CD4-positive, alpha-beta T cell treated with Interferon alpha-2 for 1 hour (primary cell): ENCODE results near the gene MCAT.
"Not testable (repeated sequence)": the region's sequence is repeated elsewhere in the genome, so short reads cannot be mapped to it uniquely, and the experiment has no call there.

Experiments used
- DNase-seq, 2 donors: peaks; one replicate each; pipeline ENCODE4 v3.0.0-alpha.2; 2020 to 2022

MCAT gene

DNA sequence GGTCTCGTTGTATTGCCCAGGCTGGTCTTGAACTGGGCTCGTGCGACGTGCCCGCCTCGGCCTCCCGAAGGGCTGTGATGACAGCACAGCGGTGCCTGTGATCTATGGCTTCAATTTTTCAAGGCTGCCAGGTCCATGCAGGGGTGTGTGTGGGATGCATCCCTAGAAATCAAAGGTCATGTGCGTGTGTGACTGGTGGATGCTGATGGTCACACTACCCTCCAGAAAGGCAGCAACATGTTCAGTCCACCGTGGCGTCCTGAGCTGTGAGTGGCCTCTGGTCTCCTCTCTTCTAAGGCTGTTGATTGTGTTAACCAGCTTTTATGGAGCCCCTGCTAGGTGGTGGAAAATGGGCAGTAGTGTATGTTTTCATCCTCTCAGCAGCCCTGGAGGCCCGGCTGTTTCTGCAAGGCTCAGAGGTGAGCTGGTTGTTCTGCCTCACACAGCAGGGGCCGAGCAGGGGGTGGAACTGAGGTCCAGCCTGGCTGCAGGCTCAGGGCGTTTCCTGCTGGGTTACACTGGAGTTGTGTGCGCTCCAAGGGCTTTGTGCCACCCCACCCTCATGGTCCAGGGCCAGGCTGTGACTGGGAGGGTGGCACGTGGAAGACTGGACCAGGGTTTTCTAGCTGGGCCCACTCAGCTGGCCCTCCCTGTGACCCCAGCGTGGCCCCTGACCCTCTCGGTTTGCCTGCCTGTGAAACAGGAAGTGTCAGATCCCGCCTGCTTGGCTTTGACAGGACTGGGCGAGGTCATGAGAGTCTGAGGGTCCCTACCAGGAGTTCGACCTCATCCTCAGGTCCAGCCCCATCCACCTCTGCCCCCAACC, 25.0 kb downstream of the MCAT start:
- no peak for DNase-seq

DNA sequence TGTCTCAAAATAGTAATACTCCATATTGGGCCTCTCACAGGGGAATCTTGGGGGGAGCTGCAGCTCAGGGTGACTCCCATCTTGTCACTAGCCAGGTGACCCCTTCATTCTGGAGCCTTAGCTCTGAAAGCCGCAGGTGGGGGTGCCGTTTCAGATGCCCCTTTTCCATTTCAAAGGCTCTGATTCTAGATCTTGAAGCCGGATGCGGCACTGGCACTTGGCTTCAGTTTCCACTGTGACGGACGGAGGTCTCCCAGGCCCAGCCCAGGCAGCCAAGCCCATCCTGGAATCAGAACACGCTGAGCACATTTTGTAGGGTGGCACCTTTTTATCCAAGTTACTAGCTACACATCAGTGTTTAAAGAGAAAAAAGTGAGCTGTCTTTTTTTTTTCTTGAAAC, 26.3 kb downstream of the MCAT start:
- no peak for DNase-seq

DNA sequence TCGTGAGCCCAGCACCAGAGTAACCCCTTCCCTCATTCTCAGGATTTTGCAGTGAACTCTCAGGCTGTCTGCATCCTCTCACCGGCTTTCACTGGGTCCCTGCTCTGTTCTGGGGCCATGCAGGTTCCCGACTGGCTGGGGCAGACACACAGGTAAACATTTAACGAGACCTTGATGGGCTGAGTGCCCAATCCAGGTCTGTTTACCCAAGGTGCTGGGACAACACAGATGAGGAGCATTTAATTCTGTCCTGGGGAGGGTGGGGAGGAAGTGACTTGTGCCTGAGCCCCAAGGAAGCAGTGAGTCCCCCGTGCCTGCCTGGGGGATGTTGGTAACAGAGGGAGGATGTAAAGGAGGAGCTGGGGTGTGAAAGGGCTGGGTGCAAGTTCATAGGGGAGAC, 28.2 kb downstream of the MCAT start:
- DNase-seq, result no peak

DNA sequence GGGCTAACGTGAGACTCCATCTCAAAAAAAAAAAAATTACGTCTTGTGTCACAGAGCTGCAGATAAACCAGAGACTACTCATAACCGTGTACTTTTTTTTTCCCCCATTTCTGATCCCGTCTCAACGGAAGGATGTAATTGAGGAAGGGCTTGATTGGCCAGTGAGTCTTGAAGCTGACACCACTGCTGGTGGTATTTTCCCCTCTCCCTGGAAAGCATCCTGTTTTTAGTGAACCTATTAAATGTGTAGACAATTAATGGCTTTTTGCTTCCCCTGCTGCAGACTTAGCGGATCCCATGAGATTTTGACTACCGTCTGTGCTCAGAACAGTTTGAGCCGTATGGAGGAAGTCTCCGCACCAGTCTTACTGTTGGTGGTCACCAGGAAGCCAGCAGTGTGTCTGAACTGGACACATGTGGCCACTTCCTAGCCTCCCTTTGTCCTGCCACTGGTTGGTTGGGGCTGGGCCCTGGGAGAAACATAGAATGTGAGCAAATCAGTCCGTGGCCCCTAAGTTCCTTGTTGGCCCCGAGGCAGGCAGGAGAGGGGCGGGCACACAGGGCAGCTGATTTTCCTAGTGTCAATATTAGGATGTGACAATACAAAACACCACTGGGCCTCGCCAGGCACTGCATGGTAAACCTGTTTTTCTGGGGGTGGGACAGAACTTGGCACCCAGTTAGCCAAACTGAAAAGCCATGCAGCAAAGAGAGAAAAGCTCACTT, 29.5 kb downstream of the MCAT start:
- DNase-seq, result no peak

DNA sequence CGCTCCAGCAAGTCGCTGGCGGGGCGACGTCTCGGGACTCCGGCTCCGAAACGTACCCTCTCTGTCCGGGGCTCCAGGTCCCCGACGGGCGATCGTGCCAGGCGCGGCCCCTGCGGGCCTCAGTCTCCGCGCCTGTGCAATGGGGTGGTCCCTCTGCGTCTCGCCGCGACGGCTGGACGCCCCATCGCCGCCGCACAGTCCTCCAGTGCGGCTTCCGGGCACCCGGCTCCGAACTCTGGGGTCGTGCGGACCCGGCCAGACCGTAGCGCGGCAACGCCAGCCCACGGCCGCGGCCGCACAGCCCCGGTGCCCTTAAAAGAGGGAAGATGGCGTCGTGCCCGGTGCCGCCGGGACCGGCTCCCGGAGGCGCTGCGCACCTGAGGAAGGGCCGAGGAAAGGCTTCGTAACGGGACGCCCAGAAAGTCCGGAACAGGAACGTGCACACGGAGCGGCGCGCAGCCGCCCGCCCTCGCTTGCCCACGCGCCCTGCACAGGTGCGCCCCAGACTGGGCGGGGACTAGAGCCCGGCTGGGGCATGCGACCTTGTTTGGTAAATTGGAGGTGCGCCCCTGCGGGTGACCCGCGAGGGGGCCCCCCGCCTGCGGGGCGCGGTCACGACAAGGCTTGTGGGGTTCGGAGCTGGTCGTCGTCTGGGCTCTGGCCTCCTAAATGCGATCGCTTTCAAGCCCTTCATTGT, 32.1 kb downstream of the MCAT start:
- peak; percentile 41 to 58 for DNase-seq

DNA sequence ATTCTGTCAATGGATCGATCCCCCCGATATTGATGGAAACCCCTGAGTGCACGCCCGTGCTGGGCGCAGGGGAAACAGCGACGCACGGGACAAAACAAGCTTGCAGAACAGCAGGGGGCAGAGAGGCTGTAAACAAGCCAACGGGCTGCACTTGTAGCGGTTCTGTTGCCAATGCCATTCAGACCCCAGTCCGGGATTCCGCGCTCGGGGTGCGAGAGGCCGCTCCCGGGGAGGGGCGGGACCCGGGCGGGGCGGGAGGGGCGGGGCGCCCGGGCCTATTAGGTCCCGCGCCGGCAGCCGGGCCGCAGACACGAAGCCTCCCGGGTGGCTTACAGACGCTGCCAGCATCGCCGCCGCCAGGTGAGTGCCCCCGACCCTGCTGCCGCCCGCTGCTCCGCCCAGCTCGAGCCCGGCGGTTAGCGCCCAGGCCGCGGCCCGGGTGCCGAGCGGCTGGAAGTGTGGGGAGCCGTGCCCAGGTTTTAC, 32.7 kb downstream of the MCAT start, which contains the start of gene BIK:
Gene BIK, plus strand, starts transcription at position 307 of the 483 bp plus-strand sequence. CDS start 13,273 bp downstream, outside the sequence.
- peak; percentile 43 to 51 for DNase-seq

DNA sequence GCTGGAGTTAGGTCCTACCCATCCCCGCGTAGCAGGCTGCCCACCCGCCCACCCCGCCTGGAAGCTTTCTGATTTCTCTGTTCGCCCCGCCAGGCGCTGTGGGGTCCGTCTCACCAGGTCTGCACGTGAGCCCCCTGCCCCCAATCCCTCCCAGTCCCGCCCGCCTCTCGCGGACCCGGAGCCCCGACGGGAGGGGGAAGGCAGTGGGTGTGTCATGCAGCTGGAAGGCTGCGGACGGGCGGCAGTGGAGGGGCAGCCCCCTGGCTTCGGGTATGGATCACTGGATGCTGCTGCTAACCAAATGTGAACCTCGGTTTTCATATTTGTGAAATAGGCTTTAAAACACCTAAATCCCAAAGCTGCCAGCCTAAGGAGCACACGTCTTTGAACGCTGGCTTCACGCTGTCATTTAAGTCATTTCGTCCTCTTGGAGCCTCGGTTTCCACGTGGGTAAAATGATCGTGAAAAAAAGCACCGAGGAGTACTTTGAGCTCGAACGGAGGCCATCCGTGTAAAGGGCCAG, 33.2 kb downstream of the MCAT start:
- no peak for DNase-seq

DNA sequence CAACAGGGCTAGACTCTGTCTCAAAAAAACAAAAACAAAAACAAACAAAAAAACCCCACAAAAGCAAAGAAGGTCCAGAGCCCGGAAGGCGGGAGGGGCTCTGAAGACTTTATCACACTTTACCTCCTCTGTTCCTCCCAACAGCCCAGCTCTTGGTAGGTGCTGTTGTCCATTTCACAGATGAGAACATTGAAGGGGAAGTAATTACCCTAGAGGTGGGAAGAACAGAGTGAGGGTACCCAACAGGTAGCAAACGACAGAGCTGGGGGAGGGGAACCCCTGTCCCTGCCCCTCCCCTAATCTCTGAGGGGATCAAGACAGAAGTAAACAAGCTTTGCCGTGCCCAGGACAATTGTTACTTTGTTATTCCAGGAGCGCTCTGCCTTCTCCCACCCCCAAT, 33.7 kb downstream of the MCAT start:
- DNase-seq, result no peak

DNA sequence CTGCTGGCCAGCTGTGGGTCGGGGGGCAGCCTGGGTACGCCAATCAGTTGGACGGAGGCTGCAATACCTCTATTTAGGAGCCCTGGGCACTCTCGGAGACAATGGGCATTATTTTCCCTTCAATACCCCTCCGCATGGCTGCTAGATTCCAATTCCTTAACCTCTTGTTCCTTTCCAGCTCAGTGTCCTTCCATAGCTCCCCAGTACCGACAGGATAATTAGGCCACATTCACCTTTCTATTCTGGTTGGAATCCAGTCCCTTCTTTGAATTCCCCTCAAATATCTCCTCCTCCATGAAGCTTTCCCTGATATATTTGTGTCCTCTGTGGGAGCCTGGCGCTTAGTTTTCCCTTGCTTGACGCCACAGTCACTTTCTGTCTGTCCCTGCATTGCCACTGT, 36.9 kb downstream of the MCAT start:
- no peak for DNase-seq

DNA sequence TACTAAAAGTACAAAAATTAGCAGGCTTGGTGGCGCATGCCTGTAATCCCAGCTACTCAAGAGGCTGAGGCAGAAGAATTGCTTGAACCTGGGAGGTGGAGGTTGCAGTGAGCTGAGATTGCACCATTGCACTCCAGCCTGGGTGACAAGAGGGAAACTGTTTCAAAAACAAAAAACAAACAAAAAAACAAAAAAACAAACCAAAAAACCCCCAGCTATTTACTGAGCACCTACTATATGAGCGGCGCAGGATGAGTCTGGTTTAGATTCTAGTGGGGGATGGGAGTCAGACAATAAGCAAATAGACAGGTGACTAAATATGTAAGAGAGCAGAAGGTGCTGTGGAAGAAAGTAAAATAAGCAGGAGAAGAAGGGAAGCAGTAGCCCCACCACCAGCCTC, 38.2 kb downstream of the MCAT start:
- not testable (repeated sequence) for DNase-seq

DNA sequence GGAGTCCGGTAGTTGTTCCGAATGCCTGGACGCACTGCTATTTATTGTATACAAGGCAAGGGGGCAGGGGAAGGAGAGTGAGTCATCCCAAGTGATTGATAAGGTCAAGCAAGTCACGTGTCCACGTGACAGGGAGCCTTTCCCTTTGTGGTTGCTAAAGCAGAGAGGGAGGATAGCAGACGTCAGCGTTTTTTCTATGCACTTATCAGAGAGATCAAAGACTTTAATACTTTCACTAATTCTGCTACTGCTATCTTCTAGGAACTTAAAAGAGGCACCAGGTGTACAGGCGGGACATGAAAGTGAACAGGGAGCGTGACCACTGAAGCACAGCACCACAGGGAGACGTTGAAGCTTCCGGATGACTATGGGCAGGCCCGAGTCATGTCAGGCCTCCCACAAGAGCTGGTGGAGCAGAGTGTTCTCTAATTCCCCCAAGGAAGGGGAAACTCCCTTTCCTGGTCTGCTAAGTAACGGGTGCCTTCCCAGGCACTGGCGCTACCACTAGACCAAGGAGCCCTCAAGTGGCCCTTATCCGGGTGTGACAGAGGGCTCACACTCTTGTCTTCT, 39.1 kb downstream of the MCAT start:
- DNase-seq, result not testable (repeated sequence)

DNA sequence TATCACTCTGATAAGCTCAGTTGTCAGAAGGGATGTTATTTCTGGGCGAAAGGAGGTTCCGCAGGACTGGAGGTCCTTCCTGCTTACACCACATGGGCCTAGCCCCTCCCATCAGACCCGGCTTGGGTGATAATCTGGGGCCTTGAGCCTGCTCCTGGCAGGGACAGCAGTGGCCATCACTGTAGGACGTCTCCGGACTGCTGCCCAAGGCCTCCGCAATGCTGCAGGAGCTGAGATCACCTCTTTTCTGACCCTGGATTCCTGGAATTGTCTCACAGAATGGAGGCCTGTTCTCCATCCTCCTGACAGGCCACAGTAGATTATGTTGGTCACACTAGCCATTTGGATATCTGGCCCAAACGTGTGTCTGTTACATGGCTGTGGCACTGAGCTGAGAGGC, 41.9 kb downstream of the MCAT start:
- no peak for DNase-seq

DNA sequence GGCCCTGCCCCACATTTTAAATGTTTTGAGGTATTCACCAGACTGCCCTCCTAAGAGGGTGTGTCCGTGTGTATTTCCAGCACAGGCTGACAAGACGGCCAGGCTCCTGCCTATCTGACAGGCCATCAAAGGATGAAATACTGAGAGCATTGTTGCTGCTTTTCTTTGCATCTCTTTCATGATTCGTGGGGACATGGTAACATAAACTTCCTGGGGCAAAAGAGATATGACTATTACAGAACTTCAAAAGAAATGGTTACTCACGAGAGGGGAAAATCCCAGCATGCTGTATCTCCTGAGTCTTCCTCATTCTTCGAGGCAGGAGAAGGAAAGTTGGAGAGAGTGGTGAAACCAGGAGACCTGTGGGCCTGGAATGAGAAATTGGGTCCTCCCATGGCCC, 43.0 kb downstream of the MCAT start:
- DNase-seq, result no peak

DNA sequence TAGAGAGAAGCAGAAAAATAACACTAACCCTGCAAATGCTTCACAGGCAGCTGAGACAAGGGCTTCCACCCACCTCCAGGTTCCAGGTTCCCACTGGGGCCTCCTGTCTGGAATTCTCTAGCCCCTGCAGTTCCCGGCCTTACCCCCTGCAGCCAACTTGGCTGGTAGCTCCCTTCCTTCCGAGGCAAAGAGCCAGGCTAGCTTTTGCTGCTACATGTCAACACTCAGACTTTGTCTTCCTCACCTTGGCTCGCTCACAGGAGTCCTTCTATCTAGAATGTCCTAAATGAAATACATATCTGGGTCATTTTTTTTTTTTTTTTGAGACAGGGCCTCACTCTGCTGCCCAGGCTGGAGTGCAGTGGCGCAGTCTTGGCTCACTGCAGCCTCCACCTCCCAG, 44.1 kb downstream of the MCAT start:
- DNase-seq, result no peak

DNA sequence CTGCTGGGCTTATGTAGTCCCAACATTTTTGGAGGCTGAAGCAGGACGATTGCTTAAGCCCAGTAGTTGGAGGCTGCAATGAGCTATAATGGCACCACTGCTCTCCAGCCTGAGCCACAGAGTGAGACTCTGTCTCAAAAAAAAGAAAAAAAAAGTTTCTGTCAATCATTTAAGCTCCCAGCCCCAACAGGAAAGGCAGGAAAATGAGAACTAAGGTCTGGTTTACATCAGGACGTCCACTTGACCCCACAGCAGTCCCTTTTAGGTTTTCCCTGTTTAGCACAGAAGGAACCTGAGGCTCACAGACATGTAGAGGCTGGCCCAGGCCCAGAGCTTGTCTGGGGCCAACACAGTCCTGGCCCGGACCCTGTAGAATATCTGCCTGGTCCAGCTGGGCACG, 44.8 kb downstream of the MCAT start:
- no peak for DNase-seq

DNA sequence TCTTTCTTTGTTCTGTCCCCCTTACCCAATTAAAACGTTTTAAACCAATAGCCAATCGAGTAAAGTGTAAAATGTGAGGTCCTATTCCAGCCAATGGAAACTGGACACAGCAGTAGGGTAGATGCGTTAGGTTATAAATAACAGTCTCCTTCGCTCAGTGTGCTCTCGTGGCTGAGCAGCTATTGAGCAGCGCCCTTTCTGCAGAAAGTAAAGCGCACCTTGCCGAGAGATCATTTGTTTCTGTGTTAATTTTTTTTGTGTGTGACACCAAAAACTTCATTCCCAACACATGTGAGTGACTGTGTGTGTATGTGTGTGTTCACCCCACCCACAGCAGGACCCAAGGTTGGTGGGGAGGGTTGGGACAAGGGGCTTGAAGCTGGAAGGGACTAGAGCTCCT, 46.8 kb downstream of the MCAT start:
- DNase-seq, result no peak

DNA sequence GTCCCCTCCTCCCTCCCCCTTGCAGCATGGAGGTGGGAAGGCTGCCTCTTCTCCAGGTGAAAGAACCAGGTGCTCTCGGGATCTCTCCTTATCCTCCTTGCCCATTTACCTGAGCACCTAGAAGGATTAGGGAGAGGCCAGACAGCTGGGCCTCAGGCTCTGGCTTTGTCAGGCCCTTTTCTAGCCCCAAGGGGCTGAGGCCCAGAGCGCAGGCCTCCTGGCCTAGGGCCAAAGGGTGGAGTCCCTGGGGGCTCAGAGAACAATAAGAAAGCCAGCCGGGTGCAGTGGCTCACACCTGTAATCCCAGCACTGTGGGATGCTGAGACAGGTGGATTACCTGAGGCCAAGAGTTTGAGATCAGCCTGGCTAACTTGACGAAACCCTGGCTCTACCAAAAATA, 48.6 kb downstream of the MCAT start:
- no peak for DNase-seq

DNA sequence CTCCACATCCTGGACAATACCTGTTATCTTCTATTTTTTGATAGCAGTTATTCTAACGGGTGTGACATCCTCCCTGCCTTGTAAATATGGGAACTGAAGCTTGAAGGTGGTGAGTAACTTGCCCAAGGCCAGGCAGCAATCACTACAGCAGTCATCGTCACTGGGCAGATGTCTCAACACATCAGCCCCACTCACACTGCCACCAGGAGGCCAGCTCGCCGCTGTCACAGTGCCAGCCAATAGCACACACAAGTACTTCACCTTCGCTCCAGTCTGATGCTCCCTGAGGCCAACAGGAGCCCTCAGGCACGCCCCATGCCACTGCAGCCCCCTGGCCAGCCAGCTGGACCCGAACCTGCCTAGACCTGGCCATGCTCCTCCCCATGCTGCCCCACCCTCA, 49.1 kb downstream of the MCAT start:
- peak in 1 of 2 donors; percentile 43 for DNase-seq

DNA sequence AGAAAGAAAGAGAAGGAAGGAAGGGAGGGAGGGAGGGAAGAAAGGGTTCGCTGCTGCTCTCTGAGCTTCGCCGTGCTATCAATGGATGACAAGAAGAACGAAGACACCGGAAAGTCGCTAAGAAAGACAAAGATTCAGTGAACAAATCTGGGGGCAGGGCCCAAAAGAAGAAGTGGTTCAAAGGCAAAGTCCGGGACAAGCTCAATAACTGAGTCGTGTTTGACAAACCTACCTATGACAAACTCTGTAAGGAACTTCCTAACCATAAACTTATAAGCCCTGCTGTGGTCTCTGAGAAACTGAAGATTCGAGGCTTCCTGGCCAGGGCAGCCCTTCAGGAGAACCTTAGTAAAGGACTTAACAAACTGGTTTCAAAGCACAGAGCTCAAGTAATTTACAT, 51.1 kb downstream of the MCAT start:
- DNase-seq, result no peak

DNA sequence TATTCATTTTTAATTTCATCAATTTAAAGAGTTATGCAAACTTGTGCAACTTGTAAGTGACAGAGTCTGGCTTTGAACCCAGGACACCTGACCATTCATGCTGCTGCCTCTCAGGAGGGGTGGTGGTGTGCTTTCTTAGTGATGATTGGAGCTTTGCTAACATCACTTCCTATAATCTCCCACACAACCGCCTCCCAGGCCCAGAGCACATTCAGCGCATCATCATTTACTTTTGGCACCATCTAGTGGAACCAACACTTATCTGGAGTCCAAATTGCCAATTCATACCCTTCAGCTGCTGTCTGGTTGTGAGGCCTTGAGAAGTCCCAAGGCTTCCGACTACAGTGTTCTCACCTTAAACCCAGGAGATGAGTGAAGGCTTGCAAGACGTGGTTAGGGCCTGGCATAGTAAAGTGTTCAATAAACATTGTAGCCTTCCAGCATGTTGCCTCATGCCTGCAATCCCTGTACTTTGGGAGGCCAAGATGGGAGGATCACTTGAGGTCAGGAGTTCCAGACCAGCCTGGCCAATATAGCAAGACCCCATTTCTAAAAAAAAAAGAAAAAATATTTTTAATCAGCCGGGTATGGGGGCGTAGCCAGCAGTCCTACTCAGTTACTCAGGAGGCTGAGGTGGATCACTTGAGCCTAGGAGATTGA, 52.9 kb downstream of the MCAT start:
- DNase-seq, result peak; percentile 40 to 65

DNA sequence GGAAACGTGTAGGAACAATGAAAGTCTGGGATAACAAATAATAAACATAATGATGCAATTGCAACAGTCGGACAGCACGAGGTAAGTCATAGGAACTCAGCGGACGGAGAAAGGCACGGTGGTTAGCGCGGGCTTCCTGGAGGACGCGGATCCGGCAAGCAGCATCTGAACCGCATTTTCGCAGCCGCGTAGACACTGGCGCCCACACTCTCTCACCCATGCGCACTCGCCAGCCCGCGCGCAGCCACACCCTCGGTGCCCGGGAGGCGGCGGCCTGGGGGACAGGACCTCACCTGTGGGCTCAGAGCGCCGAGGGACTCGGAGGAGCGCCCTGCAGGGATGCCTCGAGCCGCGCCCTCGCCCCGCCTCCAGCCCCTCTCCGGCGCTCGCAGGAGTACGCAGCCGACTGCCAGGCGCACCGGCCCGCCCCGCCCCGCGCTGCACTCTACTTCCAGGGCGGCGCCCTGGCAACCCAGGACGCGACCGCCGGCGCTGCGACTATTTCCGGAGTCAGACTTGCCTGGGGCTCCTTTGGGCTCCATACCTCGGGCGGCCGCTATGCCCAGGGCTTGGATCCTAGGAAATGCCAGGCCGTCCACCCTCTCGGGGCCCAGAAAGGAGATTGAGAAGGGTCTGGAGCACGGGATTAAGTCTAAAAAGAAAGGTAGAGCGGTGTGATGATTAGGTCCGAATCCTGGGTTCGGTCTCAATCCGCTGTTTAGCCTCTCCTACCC, 54.0 kb downstream of the MCAT start, which contains the start of gene TTLL1:
Gene TTLL1, minus strand, starts transcription at position 408 of the 734 bp plus-strand sequence. CDS start 13,805 bp downstream, outside the sequence.
- DNase-seq, result peak; percentile 80 to 89

DNA sequence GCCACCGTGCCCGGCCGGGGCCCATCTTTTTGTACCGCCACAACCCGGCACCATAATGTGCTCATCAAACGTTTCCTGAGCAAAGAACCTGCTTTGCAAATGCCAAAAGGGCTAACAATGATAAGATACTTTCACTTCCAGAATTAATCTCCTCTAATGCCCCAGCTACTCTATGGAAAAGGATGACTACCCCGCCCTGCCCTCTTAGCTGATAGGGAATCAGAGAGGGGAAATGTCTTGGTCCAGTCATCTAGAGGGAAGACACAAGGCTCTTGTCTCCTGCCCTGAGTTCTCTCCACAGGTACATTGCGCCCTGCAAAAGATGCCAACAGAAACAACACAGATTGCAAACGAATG, 54.6 kb downstream of the MCAT start:
- no peak for DNase-seq
